ENCODE measurements around the gene FBXO27. TPM values are rescaled to one million over a fixed set of nuclear protein-coding genes. Genes with fewer than 3 reads are reported as not detected.

The FBXO27 gene
- total and polyA plus RNA-seq, 2 of the 13 experiments (the other 11 are each of a cell fraction or from before 2014, with no cell fraction given) = 0.15 to 2.8 TPM

DNA sequence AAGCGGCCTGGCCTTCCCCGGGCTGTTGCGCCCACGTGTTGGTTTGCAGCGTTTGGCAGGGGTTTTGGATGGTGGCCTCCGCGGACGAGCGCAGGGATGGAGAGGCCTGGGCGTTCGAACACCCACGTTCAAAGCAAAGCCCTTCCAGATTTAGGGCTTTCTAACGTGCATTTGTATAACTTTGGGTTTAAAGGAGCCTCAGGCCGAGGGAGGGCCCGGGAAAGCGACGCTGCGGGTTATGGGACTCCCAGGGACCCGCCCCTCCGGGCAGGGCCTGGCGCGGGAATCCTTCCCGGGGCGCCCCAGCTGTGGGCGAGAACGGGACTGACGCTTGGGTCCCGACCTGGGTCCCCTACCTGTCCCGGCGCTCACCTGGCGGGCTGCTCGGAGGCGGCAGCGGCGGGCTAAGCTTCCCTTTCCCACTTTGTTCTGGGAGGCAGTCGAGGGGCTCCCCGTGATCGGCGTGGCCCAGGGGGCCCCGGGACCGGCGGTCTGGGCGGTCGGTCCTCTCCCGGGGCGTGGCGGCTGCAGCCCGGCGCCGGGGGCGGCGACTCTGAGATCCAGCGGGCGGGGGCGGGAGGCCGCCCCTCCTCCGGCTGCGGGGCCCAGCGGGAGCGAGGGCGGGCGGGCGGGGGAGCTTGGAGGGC is 57.0 kb downstream of the FBXO27 start, which contains the start of gene FBXO17 (continued):
- TF ChIP-seq, protein P1, sequence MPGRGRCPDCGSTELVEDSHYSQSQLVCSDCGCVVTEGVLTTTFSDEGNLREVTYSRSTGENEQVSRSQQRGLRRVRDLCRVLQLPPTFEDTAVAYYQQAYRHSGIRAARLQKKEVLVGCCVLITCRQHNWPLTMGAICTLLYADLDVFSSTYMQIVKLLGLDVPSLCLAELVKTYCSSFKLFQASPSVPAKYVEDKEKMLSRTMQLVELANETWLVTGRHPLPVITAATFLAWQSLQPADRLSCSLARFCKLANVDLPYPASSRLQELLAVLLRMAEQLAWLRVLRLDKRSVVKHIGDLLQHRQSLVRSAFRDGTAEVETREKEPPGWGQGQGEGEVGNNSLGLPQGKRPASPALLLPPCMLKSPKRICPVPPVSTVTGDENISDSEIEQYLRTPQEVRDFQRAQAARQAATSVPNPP (CRISPR knock-in tag; IDR thresholded peaks at IDR 0.05) = peak; percentile 23; the same call in 1 of the 2 replicates
- TF ChIP-seq EP300 (IDR thresholded peaks at IDR 0.05; ENCODE audit: low read depth in 2 of 2, low read length in 2 of 2) = no peak
- no peak for TF ChIP-seq EP300 (CRISPR knock-in tag; IDR thresholded peaks at IDR 0.05; ENCODE audit: borderline replicate concordance)
- 0 out of 2 replicates have a peak, but pooled peaks have one; percentile 56 for TF ChIP-seq HES4 (CRISPR knock-in tag; IDR thresholded peaks at IDR 0.05; ENCODE audit: borderline replicate concordance)
- TF ChIP-seq NR2F1 (CRISPR knock-in tag; IDR thresholded peaks at IDR 0.05) = no peak
- peak; percentile 55; the same call in 1 of the 2 replicates for TF ChIP-seq ZNF501 (CRISPR knock-in tag; IDR thresholded peaks at IDR 0.05)
- TF ChIP-seq, protein P2, sequence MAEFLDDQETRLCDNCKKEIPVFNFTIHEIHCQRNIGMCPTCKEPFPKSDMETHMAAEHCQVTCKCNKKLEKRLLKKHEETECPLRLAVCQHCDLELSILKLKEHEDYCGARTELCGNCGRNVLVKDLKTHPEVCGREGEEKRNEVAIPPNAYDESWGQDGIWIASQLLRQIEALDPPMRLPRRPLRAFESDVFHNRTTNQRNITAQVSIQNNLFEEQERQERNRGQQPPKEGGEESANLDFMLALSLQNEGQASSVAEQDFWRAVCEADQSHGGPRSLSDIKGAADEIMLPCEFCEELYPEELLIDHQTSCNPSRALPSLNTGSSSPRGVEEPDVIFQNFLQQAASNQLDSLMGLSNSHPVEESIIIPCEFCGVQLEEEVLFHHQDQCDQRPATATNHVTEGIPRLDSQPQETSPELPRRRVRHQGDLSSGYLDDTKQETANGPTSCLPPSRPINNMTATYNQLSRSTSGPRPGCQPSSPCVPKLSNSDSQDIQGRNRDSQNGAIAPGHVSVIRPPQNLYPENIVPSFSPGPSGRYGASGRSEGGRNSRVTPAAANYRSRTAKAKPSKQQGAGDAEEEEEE (CRISPR knock-in tag; IDR thresholded peaks at IDR 0.05; ENCODE audit: borderline replicate concordance) = no peak
- no peak for TF ChIP-seq ZNF253 (CRISPR knock-in tag; IDR thresholded peaks at IDR 0.05; ENCODE audit: borderline replicate concordance)
- peak; percentile 52; the same call in 1 of the 2 replicates for TF ChIP-seq HDAC2 (CRISPR knock-in tag; IDR thresholded peaks at IDR 0.05)
- peak; percentile 75 for TF ChIP-seq HIVEP1 (CRISPR knock-in tag; IDR thresholded peaks at IDR 0.05)
- TF ChIP-seq, protein P3, sequence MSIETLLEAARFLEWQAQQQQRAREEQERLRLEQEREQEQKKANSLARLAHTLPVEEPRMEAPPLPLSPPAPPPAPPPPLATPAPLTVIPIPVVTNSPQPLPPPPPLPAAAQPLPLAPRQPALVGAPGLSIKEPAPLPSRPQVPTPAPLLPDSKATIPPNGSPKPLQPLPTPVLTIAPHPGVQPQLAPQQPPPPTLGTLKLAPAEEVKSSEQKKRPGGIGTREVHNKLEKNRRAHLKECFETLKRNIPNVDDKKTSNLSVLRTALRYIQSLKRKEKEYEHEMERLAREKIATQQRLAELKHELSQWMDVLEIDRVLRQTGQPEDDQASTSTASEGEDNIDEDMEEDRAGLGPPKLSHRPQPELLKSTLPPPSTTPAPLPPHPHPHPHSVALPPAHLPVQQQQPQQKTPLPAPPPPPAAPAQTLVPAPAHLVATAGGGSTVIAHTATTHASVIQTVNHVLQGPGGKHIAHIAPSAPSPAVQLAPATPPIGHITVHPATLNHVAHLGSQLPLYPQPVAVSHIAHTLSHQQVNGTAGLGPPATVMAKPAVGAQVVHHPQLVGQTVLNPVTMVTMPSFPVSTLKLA (IDR thresholded peaks at IDR 0.05) = no peak
- TF ChIP-seq PHF8 (CRISPR knock-in tag; IDR thresholded peaks at IDR 0.05) = peak; percentile 78
- TF ChIP-seq ZZZ3 (CRISPR knock-in tag; IDR thresholded peaks at IDR 0.05; ENCODE audit: borderline replicate concordance) = no peak
- TF ChIP-seq, protein P4, sequence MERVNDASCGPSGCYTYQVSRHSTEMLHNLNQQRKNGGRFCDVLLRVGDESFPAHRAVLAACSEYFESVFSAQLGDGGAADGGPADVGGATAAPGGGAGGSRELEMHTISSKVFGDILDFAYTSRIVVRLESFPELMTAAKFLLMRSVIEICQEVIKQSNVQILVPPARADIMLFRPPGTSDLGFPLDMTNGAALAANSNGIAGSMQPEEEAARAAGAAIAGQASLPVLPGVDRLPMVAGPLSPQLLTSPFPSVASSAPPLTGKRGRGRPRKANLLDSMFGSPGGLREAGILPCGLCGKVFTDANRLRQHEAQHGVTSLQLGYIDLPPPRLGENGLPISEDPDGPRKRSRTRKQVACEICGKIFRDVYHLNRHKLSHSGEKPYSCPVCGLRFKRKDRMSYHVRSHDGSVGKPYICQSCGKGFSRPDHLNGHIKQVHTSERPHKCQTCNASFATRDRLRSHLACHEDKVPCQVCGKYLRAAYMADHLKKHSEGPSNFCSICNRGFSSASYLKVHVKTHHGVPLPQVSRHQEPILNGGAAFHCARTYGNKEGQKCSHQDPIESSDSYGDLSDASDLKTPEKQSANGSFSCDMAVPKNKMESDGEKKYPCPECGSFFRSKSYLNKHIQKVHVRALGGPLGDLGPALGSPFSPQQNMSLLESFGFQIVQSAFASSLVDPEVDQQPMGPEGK (CRISPR knock-in tag; IDR thresholded peaks at IDR 0.05) = peak; percentile 16; the same call in 1 of the 2 replicates
- TF ChIP-seq, protein P5, sequence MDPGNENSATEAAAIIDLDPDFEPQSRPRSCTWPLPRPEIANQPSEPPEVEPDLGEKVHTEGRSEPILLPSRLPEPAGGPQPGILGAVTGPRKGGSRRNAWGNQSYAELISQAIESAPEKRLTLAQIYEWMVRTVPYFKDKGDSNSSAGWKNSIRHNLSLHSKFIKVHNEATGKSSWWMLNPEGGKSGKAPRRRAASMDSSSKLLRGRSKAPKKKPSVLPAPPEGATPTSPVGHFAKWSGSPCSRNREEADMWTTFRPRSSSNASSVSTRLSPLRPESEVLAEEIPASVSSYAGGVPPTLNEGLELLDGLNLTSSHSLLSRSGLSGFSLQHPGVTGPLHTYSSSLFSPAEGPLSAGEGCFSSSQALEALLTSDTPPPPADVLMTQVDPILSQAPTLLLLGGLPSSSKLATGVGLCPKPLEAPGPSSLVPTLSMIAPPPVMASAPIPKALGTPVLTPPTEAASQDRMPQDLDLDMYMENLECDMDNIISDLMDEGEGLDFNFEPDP (CRISPR knock-in tag; conservative IDR thresholded peaks at IDR 0.05) = 0 out of 2 replicates have a peak, but pooled peaks have one; percentile 66
- TF ChIP-seq MXI1 (IDR thresholded peaks at IDR 0.05; ENCODE audit: borderline replicate concordance, low read depth, low read length) = peak; percentile 27; the same call in 1 of the 3 replicates
- TF ChIP-seq ZIK1 (CRISPR knock-in tag; IDR thresholded peaks at IDR 0.05; ENCODE audit: borderline replicate concordance, low read depth) = 0 out of 2 replicates have a peak, but pooled peaks have one; percentile 18
- TF ChIP-seq POLR2AphosphoS5 (IDR thresholded peaks at IDR 0.05; ENCODE audit: low read depth, low read length) = peak; percentile 45
- 0 out of 2 replicates have a peak, but pooled peaks have one; percentile 78 for TF ChIP-seq ZNF30 (CRISPR knock-in tag; IDR thresholded peaks at IDR 0.05)
- TF ChIP-seq, protein P6, sequence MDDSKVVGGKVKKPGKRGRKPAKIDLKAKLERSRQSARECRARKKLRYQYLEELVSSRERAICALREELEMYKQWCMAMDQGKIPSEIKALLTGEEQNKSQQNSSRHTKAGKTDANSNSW (CRISPR knock-in tag; IDR thresholded peaks at IDR 0.05; ENCODE audit: borderline replicate concordance) = peak; percentile 52; the same call in 1 of the 2 replicates
